ENCODE measurements around the gene NLRP6. TPM values are rescaled to one million over a fixed set of nuclear protein-coding genes. Genes with fewer than 3 reads are reported as not detected.

NLRP6 gene
- total RNA-seq, 1 experiment from 2014 or later: not detected

DNA sequence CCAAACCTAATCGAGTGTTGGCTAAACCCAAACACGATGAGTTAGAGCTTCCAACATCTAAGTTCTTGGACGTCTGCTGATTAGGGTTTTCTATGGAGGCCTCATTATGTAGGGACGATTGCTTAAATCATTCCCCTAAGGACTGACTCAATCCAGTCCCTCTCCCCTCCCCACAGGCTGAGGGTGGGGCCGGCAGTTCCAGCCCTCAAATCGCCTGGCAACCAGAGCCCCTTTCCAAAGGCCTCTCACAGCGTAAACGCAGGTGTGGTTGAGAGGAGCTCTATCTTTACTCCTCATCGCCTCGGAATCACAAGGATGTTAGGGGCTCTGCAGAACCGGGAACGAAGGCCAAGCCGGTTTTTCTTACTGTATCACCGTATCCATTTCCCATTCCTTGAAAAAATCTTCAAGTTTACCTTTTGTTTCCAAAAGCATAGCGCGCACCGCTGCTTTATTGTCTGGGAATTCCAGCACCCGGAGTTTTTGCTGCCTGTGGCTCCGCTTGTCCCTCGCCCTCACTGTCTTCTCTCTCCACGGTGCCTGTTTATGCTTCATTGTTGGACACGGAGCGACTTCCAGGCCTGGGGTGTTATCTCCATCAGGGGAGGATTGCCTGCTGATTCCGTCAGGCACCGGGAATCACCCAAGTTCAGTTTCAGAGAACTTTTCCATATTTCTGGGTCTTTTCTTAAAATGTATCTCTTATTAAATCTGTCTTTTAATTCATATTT, 56.2 kb downstream of the NLRP6 start:
- H3K27ac Mint-ChIP-seq (ENCODE audit: low read depth, unreplicated experiment): no peak overlapping the region
- CTCF ChIA-PET: no interaction called here
- intact Hi-C loops (cut with micrococcal nuclease): no loop called here
- BruUV-seq (replicated peaks): no TSS peak
- no peak for DNase-seq (ENCODE audit: unreplicated experiment)
- no peak for TF ChIP-seq CTCF (IDR thresholded peaks at IDR 0.05; ENCODE audit: unreplicated experiment)
- no peak overlapping the region for H3K4me3 Mint-ChIP-seq (ENCODE audit: unreplicated experiment)
- no peaks in the 10 kb centered on the region for H3K27me3 Mint-ChIP-seq (ENCODE audit: insufficient read depth, unreplicated experiment)
- POLR2A ChIA-PET: interaction anchor here (0.6 kb wide), 1 partner anchor 27 kb away, joined by 3 read pairs; the partner anchor contains the start of gene IFITM2
- no peaks in the 10 kb centered on the region for H3K9me3 Mint-ChIP-seq (ENCODE audit: unreplicated experiment)
- no peaks in the 10 kb centered on the region for H3K4me1 Mint-ChIP-seq (ENCODE audit: insufficient read depth, unreplicated experiment)
- H3K36me3 Mint-ChIP-seq (ENCODE audit: insufficient read depth, unreplicated experiment): no peaks in the 10 kb centered on the region

Other genes with a start within 250 kb of the NLRP6 start
- not detected in 2 replicates for gene SCGB1C1, start 85.3 kb upstream of the NLRP6 start, total RNA-seq (2022)
- 65.3 and 66.1 TPM in 2 replicates for gene BET1L, start 71.0 kb upstream of the NLRP6 start, total RNA-seq (2022)
- 93.3 and 109 TPM in 2 replicates for gene RIC8A, start 70.7 kb upstream of the NLRP6 start, total RNA-seq (2022)
- gene SIRT3, start 42.1 kb upstream of the NLRP6 start, total RNA-seq (2022): 19.8 and 20.5 TPM in 2 replicates
- gene PSMD13, start 41.4 kb upstream of the NLRP6 start, total RNA-seq (2022): 86.8 and 103 TPM in 2 replicates
- 6.3 and 8.5 TPM in 2 replicates for gene PGGHG, start 10.7 kb downstream of the NLRP6 start, total RNA-seq (2022)
- gene IFITM5, start 21.1 kb downstream of the NLRP6 start, total RNA-seq (2022): not detected in 2 replicates
- 288 and 314 TPM in 2 replicates for gene IFITM2, start 29.4 kb downstream of the NLRP6 start, total RNA-seq (2022)
- gene IFITM1, start 35.6 kb downstream of the NLRP6 start, total RNA-seq (2022): 1.8 and 4.8 TPM in 2 replicates
- gene IFITM3, start 42.5 kb downstream of the NLRP6 start, total RNA-seq (2022): 415 and 497 TPM in 2 replicates
- gene B4GALNT4, start 91.1 kb downstream of the NLRP6 start, total RNA-seq (2022): 20.0 and 25.9 TPM in 2 replicates
- 129 and 177 TPM in 2 replicates for gene PKP3, start 115.8 kb downstream of the NLRP6 start, total RNA-seq (2022)
- gene SIGIRR, start 136.6 kb downstream of the NLRP6 start, total RNA-seq (2022): 6.2 and 7.7 TPM in 2 replicates
- gene ANO9, start 163.6 kb downstream of the NLRP6 start, total RNA-seq (2022): 7.2 and 9.4 TPM in 2 replicates
- gene PTDSS2, start 171.9 kb downstream of the NLRP6 start, total RNA-seq (2022): 28.2 and 29.4 TPM in 2 replicates
- 288 TPM in 2 replicates for gene RNH1, start 228.8 kb downstream of the NLRP6 start, total RNA-seq (2022)